Measurements from ENCODE around the gene SLC20A1.

DNA sequence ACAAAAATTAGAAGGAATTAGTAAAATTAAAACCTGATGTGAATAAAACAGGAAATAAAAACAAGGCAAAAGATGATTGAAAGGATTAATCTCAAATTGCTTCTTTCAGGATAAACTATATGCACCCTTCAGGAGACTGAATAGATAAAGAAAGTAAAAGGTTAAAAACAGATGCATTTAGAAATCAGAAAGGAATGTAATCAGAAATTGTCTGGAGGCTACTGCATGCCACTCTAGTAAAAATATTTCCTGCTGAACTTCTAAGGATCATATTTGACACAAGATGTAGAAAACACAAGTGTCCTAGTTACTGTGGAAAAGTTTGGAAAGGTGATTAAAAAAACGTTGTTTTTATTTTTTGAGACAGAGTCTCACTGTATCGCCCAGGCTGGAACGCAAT is 45.1 kb upstream of the SLC20A1 start:
- TF ChIP-seq, protein P1, sequence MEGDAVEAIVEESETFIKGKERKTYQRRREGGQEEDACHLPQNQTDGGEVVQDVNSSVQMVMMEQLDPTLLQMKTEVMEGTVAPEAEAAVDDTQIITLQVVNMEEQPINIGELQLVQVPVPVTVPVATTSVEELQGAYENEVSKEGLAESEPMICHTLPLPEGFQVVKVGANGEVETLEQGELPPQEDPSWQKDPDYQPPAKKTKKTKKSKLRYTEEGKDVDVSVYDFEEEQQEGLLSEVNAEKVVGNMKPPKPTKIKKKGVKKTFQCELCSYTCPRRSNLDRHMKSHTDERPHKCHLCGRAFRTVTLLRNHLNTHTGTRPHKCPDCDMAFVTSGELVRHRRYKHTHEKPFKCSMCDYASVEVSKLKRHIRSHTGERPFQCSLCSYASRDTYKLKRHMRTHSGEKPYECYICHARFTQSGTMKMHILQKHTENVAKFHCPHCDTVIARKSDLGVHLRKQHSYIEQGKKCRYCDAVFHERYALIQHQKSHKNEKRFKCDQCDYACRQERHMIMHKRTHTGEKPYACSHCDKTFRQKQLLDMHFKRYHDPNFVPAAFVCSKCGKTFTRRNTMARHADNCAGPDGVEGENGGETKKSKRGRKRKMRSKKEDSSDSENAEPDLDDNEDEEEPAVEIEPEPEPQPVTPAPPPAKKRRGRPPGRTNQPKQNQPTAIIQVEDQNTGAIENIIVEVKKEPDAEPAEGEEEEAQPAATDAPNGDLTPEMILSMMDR (IDR thresholded peaks at IDR 0.05 in 2 of 3, conservative IDR thresholded peaks at IDR 0.05 in 1 of 3; ENCODE audit: borderline replicate concordance in 1 of 3, insufficient read depth in 1 of 3, low read depth in 2 of 3, low read length in 2 of 3) = no peak
- no peak for TF ChIP-seq TCF7L2 (IDR thresholded peaks at IDR 0.05; ENCODE audit: borderline replicate concordance, extremely low read depth, insufficient read depth, insufficient read length)
- no peak for TF ChIP-seq SIN3A (IDR thresholded peaks at IDR 0.05; ENCODE audit: low read depth)
- no peak for TF ChIP-seq POLR2A (IDR thresholded peaks at IDR 0.05; ENCODE audit: borderline replicate concordance, extremely low read depth, insufficient read depth, insufficient read length)
- TF ChIP-seq, protein P2, sequence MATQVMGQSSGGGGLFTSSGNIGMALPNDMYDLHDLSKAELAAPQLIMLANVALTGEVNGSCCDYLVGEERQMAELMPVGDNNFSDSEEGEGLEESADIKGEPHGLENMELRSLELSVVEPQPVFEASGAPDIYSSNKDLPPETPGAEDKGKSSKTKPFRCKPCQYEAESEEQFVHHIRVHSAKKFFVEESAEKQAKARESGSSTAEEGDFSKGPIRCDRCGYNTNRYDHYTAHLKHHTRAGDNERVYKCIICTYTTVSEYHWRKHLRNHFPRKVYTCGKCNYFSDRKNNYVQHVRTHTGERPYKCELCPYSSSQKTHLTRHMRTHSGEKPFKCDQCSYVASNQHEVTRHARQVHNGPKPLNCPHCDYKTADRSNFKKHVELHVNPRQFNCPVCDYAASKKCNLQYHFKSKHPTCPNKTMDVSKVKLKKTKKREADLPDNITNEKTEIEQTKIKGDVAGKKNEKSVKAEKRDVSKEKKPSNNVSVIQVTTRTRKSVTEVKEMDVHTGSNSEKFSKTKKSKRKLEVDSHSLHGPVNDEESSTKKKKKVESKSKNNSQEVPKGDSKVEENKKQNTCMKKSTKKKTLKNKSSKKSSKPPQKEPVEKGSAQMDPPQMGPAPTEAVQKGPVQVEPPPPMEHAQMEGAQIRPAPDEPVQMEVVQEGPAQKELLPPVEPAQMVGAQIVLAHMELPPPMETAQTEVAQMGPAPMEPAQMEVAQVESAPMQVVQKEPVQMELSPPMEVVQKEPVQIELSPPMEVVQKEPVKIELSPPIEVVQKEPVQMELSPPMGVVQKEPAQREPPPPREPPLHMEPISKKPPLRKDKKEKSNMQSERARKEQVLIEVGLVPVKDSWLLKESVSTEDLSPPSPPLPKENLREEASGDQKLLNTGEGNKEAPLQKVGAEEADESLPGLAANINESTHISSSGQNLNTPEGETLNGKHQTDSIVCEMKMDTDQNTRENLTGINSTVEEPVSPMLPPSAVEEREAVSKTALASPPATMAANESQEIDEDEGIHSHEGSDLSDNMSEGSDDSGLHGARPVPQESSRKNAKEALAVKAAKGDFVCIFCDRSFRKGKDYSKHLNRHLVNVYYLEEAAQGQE (IDR thresholded peaks at IDR 0.05; ENCODE audit: low read depth) = no peak
- no peak for TF ChIP-seq CBX3 (IDR thresholded peaks at IDR 0.05; ENCODE audit: low read depth)
- TF ChIP-seq POLR2AphosphoS5 (IDR thresholded peaks at IDR 0.05; ENCODE audit: low read depth, low read length) = no peak
- TF ChIP-seq EZH2 (IDR thresholded peaks at IDR 0.05) = no peak
- TF ChIP-seq JUND (IDR thresholded peaks at IDR 0.05) = no peak
- no peak for TF ChIP-seq YY1 (IDR thresholded peaks at IDR 0.05; ENCODE audit: extremely low read depth, insufficient replicate concordance, low read depth, low read length)
- TF ChIP-seq ZNF274 (IDR thresholded peaks at IDR 0.05; ENCODE audit: low read depth, low read length) = no peak
- TF ChIP-seq SRF (IDR thresholded peaks at IDR 0.05; ENCODE audit: low read depth) = no peak
- TF ChIP-seq, protein P3, sequence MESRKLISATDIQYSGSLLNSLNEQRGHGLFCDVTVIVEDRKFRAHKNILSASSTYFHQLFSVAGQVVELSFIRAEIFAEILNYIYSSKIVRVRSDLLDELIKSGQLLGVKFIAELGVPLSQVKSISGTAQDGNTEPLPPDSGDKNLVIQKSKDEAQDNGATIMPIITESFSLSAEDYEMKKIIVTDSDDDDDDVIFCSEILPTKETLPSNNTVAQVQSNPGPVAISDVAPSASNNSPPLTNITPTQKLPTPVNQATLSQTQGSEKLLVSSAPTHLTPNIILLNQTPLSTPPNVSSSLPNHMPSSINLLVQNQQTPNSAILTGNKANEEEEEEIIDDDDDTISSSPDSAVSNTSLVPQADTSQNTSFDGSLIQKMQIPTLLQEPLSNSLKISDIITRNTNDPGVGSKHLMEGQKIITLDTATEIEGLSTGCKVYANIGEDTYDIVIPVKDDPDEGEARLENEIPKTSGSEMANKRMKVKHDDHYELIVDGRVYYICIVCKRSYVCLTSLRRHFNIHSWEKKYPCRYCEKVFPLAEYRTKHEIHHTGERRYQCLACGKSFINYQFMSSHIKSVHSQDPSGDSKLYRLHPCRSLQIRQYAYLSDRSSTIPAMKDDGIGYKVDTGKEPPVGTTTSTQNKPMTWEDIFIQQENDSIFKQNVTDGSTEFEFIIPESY (IDR thresholded peaks at IDR 0.05; ENCODE audit: extremely low read depth, insufficient replicate concordance, low read length) = no peak
